B cell (primary cell): ENCODE results near the gene CKAP2.
"Not testable (repeated sequence)": the region's sequence is repeated elsewhere in the genome, so short reads cannot be mapped to it uniquely, and the experiment has no call there.

Experiments
- CTCF ChIP-seq: fragments of 200-600 bp; IDR thresholded peaks from one replicate; pipeline ENCODE4 v1.8.0; 2022; ENCODE audit warnings: antibody characterized with exemption, mild to moderate bottlenecking
- EZH2 ChIP-seq: IDR thresholded peaks from 2 replicates; pipeline ENCODE4 v1.6.1; 2012; ENCODE audit warnings: borderline replicate concordance, low read depth, mild to moderate bottlenecking, moderate library complexity, low read length; ENCODE audit not compliant: insufficient read depth, poor library complexity, severe bottlenecking

- not testable (repeated sequence) for TF ChIP-seq CTCF, EZH2
These were observed 47.0 kb downstream of the CKAP2 start for GRCh38 chr13:52502277-52502676.
